ENCODE results near the gene SULT1C3. TPM values are rescaled to one million over a fixed set of nuclear protein-coding genes. Genes with fewer than 3 reads are reported as not detected.

SULT1C3 gene
- total and polyA plus RNA-seq, 2 of the 8 experiments (the other 6 are each of a cell fraction or from before 2014, with no cell fraction given) = not detected

GRCh38 chr2:108217211-108217610 lies 22.6 kb upstream of the SULT1C3 start:
- no peak overlapping the region for H3K4me2 ChIP-seq (ENCODE audit: insufficient read depth in 1 of 2, low read depth in 2 of 2, low read length in 2 of 2)
- no peak overlapping the region for H4K91ac ChIP-seq (replicated peaks; ENCODE audit: insufficient read length, low read length)
- FAIRE-seq = no peak
- no peaks in the 10 kb centered on the region for H3K79me1 ChIP-seq (ENCODE audit: low read depth, low read length)
- no peak overlapping the region for H2AFZ ChIP-seq (ENCODE audit: low read length)
- H2BK15ac ChIP-seq (ENCODE audit: low read length) = no peak overlapping the region
- no peak overlapping the region for H3K18ac ChIP-seq (ENCODE audit: extremely low read depth, low read length)
- no peak overlapping the region for H2BK5ac ChIP-seq (ENCODE audit: low read depth, low read length)
- ChIA-PET POLR2A (ENCODE audit: partially characterized antibody) (no interaction called here), CTCF (ENCODE audit: partially characterized antibody) (no interaction called here)
- no peaks in the 10 kb centered on the region for H3K23me2 ChIP-seq (ENCODE audit: low read depth, low read length)
- H2BK12ac ChIP-seq (ENCODE audit: low read depth, low read length) = no peak overlapping the region
- H2BK120ac ChIP-seq (replicated peaks; ENCODE audit: low read depth, low read length) = no peak overlapping the region
- no peak overlapping the region for H3K27ac ChIP-seq (ENCODE audit: low read depth, low read length)
- no peak for TF ChIP-seq ATF2 (IDR thresholded peaks at IDR 0.05; ENCODE audit: low read length)
- TF ChIP-seq JUND (IDR thresholded peaks at IDR 0.05; ENCODE audit: low read length) = no peak
- H3K4me3 ChIP-seq (ENCODE audit: extremely low read depth in 1 of 4, insufficient read depth in 2 of 4, low read depth in 3 of 4, low read length in 4 of 4) = no peak overlapping the region
- H3K36me3 ChIP-seq (ENCODE audit: control insufficient read depth in 2 of 4, insufficient read depth in 4 of 4, low read length in 3 of 4) = no peaks in the 10 kb centered on the region
- no peak overlapping the region for H3K4ac ChIP-seq (replicated peaks; ENCODE audit: insufficient read length, low read depth, low read length)
- H3K4me1 ChIP-seq (replicated peaks in 1 of 4; ENCODE audit: control insufficient read depth in 3 of 4, insufficient read depth in 4 of 4, low read length in 3 of 4) = no peaks in the 10 kb centered on the region
- H3K27me3 ChIP-seq (replicated peaks in 1 of 4; ENCODE audit: control insufficient read depth in 3 of 4, extremely low read depth in 1 of 4, insufficient read depth in 3 of 4, low read length in 3 of 4) = no peaks in the 10 kb centered on the region
- H3K79me2 ChIP-seq (ENCODE audit: control insufficient read depth in 1 of 2, insufficient read depth in 2 of 2, low read length in 2 of 2) = no peaks in the 10 kb centered on the region
- no peak overlapping the region for H3K23ac ChIP-seq (ENCODE audit: insufficient read length)
- H4K5ac ChIP-seq (ENCODE audit: insufficient read length, low read depth, low read length) = no peak overlapping the region
- H4K20me1 ChIP-seq (replicated peaks in 1 of 2; ENCODE audit: control insufficient read depth in 1 of 2, insufficient read depth in 2 of 2, low read length in 2 of 2) = no peaks in the 10 kb centered on the region
- whole genome bisulfite sequencing, 2 experiments (ENCODE audit: extremely low coverage in 1 of 2, insufficient coverage in 1 of 2, insufficient read length in 1 of 2, insufficient replicate concordance in 2 of 2, low coverage in 1 of 2, low lambda C conversion rate in 2 of 2, missing lambda C conversion rate in 1 of 2) = 88% methylated on average over 2 of the region's 2 CpGs; no CpG with 5 or more reads in 1 of the 2 experiments
- H3K14ac ChIP-seq (ENCODE audit: insufficient read length) = no peak overlapping the region
- H2BK20ac ChIP-seq (ENCODE audit: low read length) = no peak overlapping the region
- no peak for DNase-seq (ENCODE audit: low read depth in 1 of 2, low spot score in 2 of 2)
- no peak overlapping the region for H4K8ac ChIP-seq (ENCODE audit: extremely low read depth, insufficient read depth, low read length)
- no peak overlapping the region for H3K56ac ChIP-seq (replicated peaks; ENCODE audit: insufficient read length, low read depth, low read length)
- peaks cover 0 to 7% of the 10 kb centered on the region in 2 experiments; a peak in 1 of 4 replicates for H3K9me3 ChIP-seq (ENCODE audit: insufficient read depth in 2 of 2, low read depth in 1 of 2, low read length in 1 of 2)
- no peak overlapping the region for H2AK5ac ChIP-seq (ENCODE audit: low read depth, low read length)
- no peak overlapping the region for H3K9ac ChIP-seq (replicated peaks in 1 of 4; ENCODE audit: extremely low read depth in 1 of 4, low read depth in 3 of 4, low read length in 3 of 4)

Data from H1 (cell line).